H9 (cell line): ENCODE results near the gene RRP1B. TPM values are rescaled to one million over a fixed set of nuclear protein-coding genes. Genes with fewer than 3 reads are reported as not detected.

Experiments
- DNase-seq: peaks from one replicate; pipeline ENCODE4 v3.0.0-alpha.2; 2017
- H2AFZ ChIP-seq: one replicate; pipeline ENCODE4 v1.6.1; 2013; ENCODE audit warnings: mild to moderate bottlenecking, low read length, control low read depth, moderate library complexity
- H2AK5ac ChIP-seq: 2 replicates; pipeline ENCODE4 v1.6.1; 2013; ENCODE audit warnings: low read length, control low read depth, mixed read lengths; ENCODE audit not compliant: insufficient read length
- H2BK120ac ChIP-seq: one replicate; pipeline ENCODE4 v1.6.1; 2013; ENCODE audit warnings: low read depth, mild to moderate bottlenecking, low read length, control low read depth, inconsistent platforms; ENCODE audit not compliant: poor library complexity, severe bottlenecking
- H2BK12ac ChIP-seq: 2 replicates; pipeline ENCODE4 v1.6.1; 2013; ENCODE audit warnings: low read length, control low read depth, mixed read lengths, low read depth; ENCODE audit not compliant: insufficient read length
- H2BK15ac ChIP-seq: 2 replicates; pipeline ENCODE4 v1.6.1; 2013; ENCODE audit warnings: low read depth, low read length, control low read depth
- H2BK20ac ChIP-seq: one replicate; pipeline ENCODE4 v1.6.1; 2013; ENCODE audit warnings: low read depth, mild to moderate bottlenecking, low read length, control low read depth, inconsistent platforms; ENCODE audit not compliant: poor library complexity, severe bottlenecking
- H2BK5ac ChIP-seq: 2 replicates; pipeline ENCODE4 v1.6.1; 2013; ENCODE audit warnings: low read length, control low read depth, mixed read lengths; ENCODE audit not compliant: insufficient read length
- H3K14ac ChIP-seq: 2 replicates; pipeline ENCODE4 v1.6.1; 2013; ENCODE audit warnings: low read length, control low read depth; ENCODE audit not compliant: insufficient read depth
- H3K18ac ChIP-seq: 2 replicates; pipeline ENCODE4 v1.6.1; 2013; ENCODE audit warnings: low read depth, mild to moderate bottlenecking, mixed read lengths, low read length, control low read depth; ENCODE audit not compliant: insufficient read length
- H3K23ac ChIP-seq: 2 replicates; pipeline ENCODE4 v1.6.1; 2013; ENCODE audit warnings: low read length, control low read depth, mixed read lengths, low read depth; ENCODE audit not compliant: insufficient read length
- H3K23me2 ChIP-seq: 2 replicates; pipeline ENCODE4 v1.6.1; 2013; ENCODE audit warnings: low read depth, mild to moderate bottlenecking, mixed read lengths, low read length, control low read depth; ENCODE audit not compliant: insufficient read length, poor library complexity, severe bottlenecking
- H3K27ac ChIP-seq: 2 replicates; pipeline ENCODE4 v1.5.1; 2013; ENCODE audit warnings: low read length, control low read depth, mixed read lengths, low read depth; ENCODE audit not compliant: insufficient read length
- H3K27me3 ChIP-seq: 2 replicates; pipeline ENCODE4 v1.6.1; 2013; ENCODE audit warnings: low read length, control low read depth, inconsistent platforms; ENCODE audit not compliant: insufficient read depth
- H3K4ac ChIP-seq: 2 replicates; pipeline ENCODE4 v1.6.1; 2013; ENCODE audit warnings: low read depth, mild to moderate bottlenecking, control low read depth, inconsistent platforms, low read length, moderate library complexity
- H3K4me1 ChIP-seq: 2 replicates; pipeline ENCODE4 v1.6.1; 2013; ENCODE audit warnings: low read length, control low read depth, inconsistent platforms; ENCODE audit not compliant: insufficient read depth
- H3K4me2 ChIP-seq: 2 replicates; pipeline ENCODE4 v1.6.1; 2013; ENCODE audit warnings: low read length, control low read depth, mixed read lengths; ENCODE audit not compliant: insufficient read length, insufficient read depth
- H3K56ac ChIP-seq: 2 replicates; pipeline ENCODE4 v1.6.1; 2013; ENCODE audit warnings: low read depth, mild to moderate bottlenecking, mixed read lengths, low read length, control low read depth; ENCODE audit not compliant: insufficient read length
- H3K79me1 ChIP-seq: 2 replicates; pipeline ENCODE4 v1.6.1; 2013; ENCODE audit warnings: low read depth, mild to moderate bottlenecking, moderate library complexity, low read length, control low read depth, inconsistent platforms; ENCODE audit not compliant: insufficient read depth, poor library complexity, severe bottlenecking
- H3K79me2 ChIP-seq: 2 replicates; pipeline ENCODE4 v1.6.1; 2013; ENCODE audit warnings: low read length, control low read depth, inconsistent platforms; ENCODE audit not compliant: insufficient read depth
- H3K9ac ChIP-seq: 2 replicates; pipeline ENCODE4 v1.6.1; 2013; ENCODE audit warnings: low read length, control low read depth, mixed read lengths; ENCODE audit not compliant: insufficient read length; ENCODE audit errors: extremely low read depth
- H3K9me3 ChIP-seq: one replicate; pipeline ENCODE4 v1.6.1; 2013; ENCODE audit warnings: low read depth, low read length, inconsistent platforms; ENCODE audit not compliant: control insufficient read depth
- H3T11ph ChIP-seq: one replicate; pipeline ENCODE4 v1.6.1; 2013; ENCODE audit warnings: mild to moderate bottlenecking, low read length, control low read depth, inconsistent platforms
- H4K20me1 ChIP-seq: one replicate; pipeline ENCODE4 v1.6.1; 2013; ENCODE audit not compliant: control insufficient read depth, insufficient read length, insufficient read depth
- H4K5ac ChIP-seq: 2 replicates; pipeline ENCODE4 v1.6.1; 2013; ENCODE audit warnings: low read depth, mild to moderate bottlenecking, mixed read lengths, low read length, control low read depth; ENCODE audit not compliant: insufficient read length
- H4K8ac ChIP-seq: replicated peaks from 2 replicates; pipeline ENCODE4 v1.6.1; 2013; ENCODE audit warnings: low read length, control low read depth, mixed read lengths, low read depth; ENCODE audit not compliant: insufficient read length
- H4K91ac ChIP-seq: 2 replicates; pipeline ENCODE4 v1.6.1; 2013; ENCODE audit warnings: low read depth, mild to moderate bottlenecking, moderate library complexity, mixed read lengths, low read length, control low read depth; ENCODE audit not compliant: insufficient read length
- H3K27ac Mint-ChIP-seq, 3 experiments: 2 replicates in 2 of 3; 3 replicates in 1 of 3; pipeline ENCODE4 v1.8.0; 2020 to 2021; ENCODE audit warnings: mixed read lengths in 3 of 3, mild to moderate bottlenecking in 1 of 3, moderate library complexity in 1 of 3
- H3K27me3 Mint-ChIP-seq: 2 replicates; pipeline ENCODE4 v1.8.0; 2021; ENCODE audit warnings: low read depth, mild to moderate bottlenecking, moderate library complexity, mixed read lengths
- H3K36me3 Mint-ChIP-seq, 3 experiments: 2 replicates in 2 of 3; 3 replicates in 1 of 3; pipeline ENCODE4 v1.8.0; 2020 to 2021; ENCODE audit warnings: low read depth in 3 of 3, mixed read lengths in 3 of 3; ENCODE audit not compliant: insufficient read depth in 1 of 3
- H3K4me1 Mint-ChIP-seq, 2 experiments: 2 replicates each; pipeline ENCODE4 v1.8.0; 2020; ENCODE audit warnings: mixed read lengths in 2 of 2
- H3K4me3 Mint-ChIP-seq, 2 experiments: 2 replicates in 1 of 2; 3 replicates in 1 of 2; pipeline ENCODE4 v1.8.0; 2020 to 2021; ENCODE audit warnings: mild to moderate bottlenecking in 2 of 2, mixed read lengths in 2 of 2, moderate library complexity in 1 of 2
- H3K9me3 Mint-ChIP-seq, 2 experiments: 2 replicates in 1 of 2; 3 replicates in 1 of 2; pipeline ENCODE4 v1.8.0; 2020; ENCODE audit warnings: mild to moderate bottlenecking in 2 of 2, mixed read lengths in 2 of 2, moderate library complexity in 1 of 2
- CTCF ChIP-seq: fragments of 200-600 bp; sonication (generic); conservative IDR thresholded peaks from 3 replicates; pipeline ENCODE4 v1.8.0; 2021; ENCODE audit warnings: antibody characterized with exemption, mild to moderate bottlenecking
- WGBS: extraction: QIAGEN DNeasy Blood & Tissue Kit; methylation state at CpG from one replicate; pipeline ENCODE4 v1.1.7; 2013; ENCODE audit warnings: missing lambda C conversion rate, low lambda C conversion rate, mixed read lengths; ENCODE audit not compliant: insufficient read length; ENCODE audit errors: extremely low coverage; 5-methylcytosine and 5-hydroxymethylcytosine counted together
- total RNA-seq: library from RNA; stranded (reverse); gene quantifications from 2 replicates; pipeline ENCODE4 v1.2.1, GENCODE V29; 2021

The RRP1B gene
- total RNA-seq, 1 experiment from 2014 or later = 96.6 TPM

GRCh38 chr21:43667191-43667904, 8.0 kb downstream of the RRP1B start:
- no peak overlapping the region for H2BK12ac ChIP-seq
- Mint-ChIP-seq H3K4me1 (peaks cover 0 to 13% of the 10 kb centered on the region in 2 experiments; a peak in 2 of 4 replicates), H3K27ac (peak overlapping the region in 1 of 3 experiments; percentile 78; a peak in 2 of 7 replicates), H3K27me3 (no peaks in the 10 kb centered on the region), H3K36me3 (peaks cover 59 to 76% (median 63%) of the 10 kb centered on the region in 3 experiments; a peak in 6 of 7 replicates), H3K9me3 (no peaks in the 10 kb centered on the region), H3K4me3 (no peak overlapping the region)
- H3K56ac ChIP-seq = no peak overlapping the region
- H4K5ac ChIP-seq = no peak overlapping the region
- no peaks in the 10 kb centered on the region for H3K9me3 ChIP-seq
- H3K14ac ChIP-seq = no peak overlapping the region
- no peak overlapping the region for H3K9ac ChIP-seq
- H3K4me1 ChIP-seq = no peaks in the 10 kb centered on the region
- no peak overlapping the region for H2BK120ac ChIP-seq
- no CpG with 5 or more reads among the region's 7 CpGs for WGBS
- H3K23ac ChIP-seq = no peak overlapping the region
- no peak overlapping the region for H2AFZ ChIP-seq
- no peaks in the 10 kb centered on the region for H3K27me3 ChIP-seq
- no peak overlapping the region for H3K4me2 ChIP-seq
- H3K27ac ChIP-seq = no peak overlapping the region
- H3K4ac ChIP-seq = no peak overlapping the region
- H2BK15ac ChIP-seq = no peak overlapping the region
- H4K20me1 ChIP-seq = no peaks in the 10 kb centered on the region
- H2AK5ac ChIP-seq = no peak overlapping the region
- H3K23me2 ChIP-seq = no peaks in the 10 kb centered on the region
- H3K79me2 ChIP-seq = peaks cover 34% of the 10 kb centered on the region; the same call in 1 of the 2 replicates
- no peak overlapping the region for H3T11ph ChIP-seq
- no peak for TF ChIP-seq CTCF
- H2BK20ac ChIP-seq = no peak overlapping the region
- no peak for DNase-seq
- H3K79me1 ChIP-seq = no peaks in the 10 kb centered on the region
- H4K91ac ChIP-seq = no peak overlapping the region
- no peak overlapping the region for H2BK5ac ChIP-seq
- no peak overlapping the region for H3K18ac ChIP-seq
- H4K8ac ChIP-seq = no peak overlapping the region
